ENCODE data around the gene EFCAB6. TPM values are rescaled to one million over a fixed set of nuclear protein-coding genes. Genes with fewer than 3 reads are reported as not detected.
A peak's percentile ranks its signal among the peaks of the same experiment; 100 is the strongest.

The EFCAB6 gene
- total RNA-seq, 6 experiments from 2014 or later, result 0.29 to 1.5 (median 0.93) TPM

DNA sequence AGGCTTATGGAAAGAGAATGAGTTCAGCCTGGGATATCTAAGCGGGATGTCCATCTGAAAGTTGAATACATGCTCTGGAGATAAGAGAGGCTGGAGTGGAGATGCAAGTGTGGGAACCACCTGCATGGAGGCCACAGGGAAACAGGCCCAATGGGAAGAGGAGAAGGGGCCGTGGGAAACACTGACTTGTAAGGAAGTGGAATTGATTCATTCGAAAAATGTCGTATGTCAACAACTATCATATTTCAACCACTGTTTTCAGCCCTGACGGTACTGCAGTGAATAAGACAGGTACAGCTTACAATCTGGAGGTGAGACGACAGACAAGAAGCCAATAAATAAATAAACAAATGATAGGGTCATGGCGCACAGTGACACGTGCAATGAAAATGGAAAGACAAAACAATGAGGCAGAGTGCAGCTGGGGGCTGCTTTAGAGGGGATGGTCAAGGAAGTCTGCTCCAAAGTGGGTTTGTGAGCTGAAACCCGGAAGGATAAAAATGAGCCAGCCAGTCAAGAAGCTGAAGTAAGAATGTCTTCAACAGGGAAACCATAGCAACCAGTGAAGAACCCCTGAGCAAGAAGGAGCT is 35.9 kb downstream of the EFCAB6 start:
- ATAC-seq, result no peak
- 82% methylated on average over 8 of the region's 9 CpGs for WGBS (ENCODE audit: insufficient coverage, low coverage, low lambda C conversion rate, missing lambda C conversion rate)

DNA sequence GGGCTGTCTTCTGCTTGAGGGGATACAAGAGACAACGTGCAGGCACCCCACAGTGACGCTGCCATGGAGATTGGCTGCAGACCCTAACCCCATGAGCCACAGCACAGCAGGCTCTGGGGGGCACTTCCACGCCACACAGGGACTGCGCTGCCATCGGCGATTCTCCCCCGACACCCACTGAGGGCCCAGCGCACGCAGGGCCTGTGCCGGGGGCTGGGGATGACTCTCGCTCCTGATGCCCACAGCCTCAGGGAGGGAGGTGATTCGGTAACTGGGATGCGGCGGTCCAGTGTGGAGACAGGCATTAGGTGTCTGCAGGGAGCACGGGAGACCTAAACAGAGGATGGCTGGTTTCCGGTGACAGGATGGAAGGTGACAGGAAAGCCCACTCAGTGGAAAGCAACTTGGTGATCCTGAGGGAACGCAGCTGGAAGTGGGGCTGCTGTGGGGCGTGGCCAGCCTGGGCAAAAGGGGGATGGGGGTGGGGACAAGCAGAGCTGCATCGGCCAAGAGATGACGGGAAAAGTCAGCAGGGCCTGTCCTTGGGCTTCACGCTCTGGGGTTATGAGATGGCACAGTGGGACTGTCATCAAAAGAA is 37.7 kb downstream of the EFCAB6 start:
- H3K36me3 ChIP-seq, result no peaks in the 10 kb centered on the region
- intact Hi-C loops (cut with DNase I), result no loop called here
- TF ChIP-seq, protein P1, sequence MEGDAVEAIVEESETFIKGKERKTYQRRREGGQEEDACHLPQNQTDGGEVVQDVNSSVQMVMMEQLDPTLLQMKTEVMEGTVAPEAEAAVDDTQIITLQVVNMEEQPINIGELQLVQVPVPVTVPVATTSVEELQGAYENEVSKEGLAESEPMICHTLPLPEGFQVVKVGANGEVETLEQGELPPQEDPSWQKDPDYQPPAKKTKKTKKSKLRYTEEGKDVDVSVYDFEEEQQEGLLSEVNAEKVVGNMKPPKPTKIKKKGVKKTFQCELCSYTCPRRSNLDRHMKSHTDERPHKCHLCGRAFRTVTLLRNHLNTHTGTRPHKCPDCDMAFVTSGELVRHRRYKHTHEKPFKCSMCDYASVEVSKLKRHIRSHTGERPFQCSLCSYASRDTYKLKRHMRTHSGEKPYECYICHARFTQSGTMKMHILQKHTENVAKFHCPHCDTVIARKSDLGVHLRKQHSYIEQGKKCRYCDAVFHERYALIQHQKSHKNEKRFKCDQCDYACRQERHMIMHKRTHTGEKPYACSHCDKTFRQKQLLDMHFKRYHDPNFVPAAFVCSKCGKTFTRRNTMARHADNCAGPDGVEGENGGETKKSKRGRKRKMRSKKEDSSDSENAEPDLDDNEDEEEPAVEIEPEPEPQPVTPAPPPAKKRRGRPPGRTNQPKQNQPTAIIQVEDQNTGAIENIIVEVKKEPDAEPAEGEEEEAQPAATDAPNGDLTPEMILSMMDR (IDR thresholded peaks at IDR 0.05), result no peak
- no peak for TF ChIP-seq POLR2A (IDR thresholded peaks at IDR 0.05)
- DNase-seq, result no peak
- H3K4me3 ChIP-seq, result no peak overlapping the region
- H3K4me1 ChIP-seq, result no peaks in the 10 kb centered on the region
- no peaks in the 10 kb centered on the region for H3K27me3 ChIP-seq
- H3K9me3 ChIP-seq, result no peaks in the 10 kb centered on the region
- peak in 1 of 4 donors; percentile 41 for ATAC-seq
- no peak overlapping the region for H3K27ac ChIP-seq
- WGBS (ENCODE audit: insufficient coverage, low coverage, low lambda C conversion rate, missing lambda C conversion rate), result 84% methylated on average over 10 of the region's 21 CpGs

More for the DNA sequence above, 35.9 kb downstream of the EFCAB6 start:
- H3K36me3 ChIP-seq, result no peaks in the 10 kb centered on the region
- intact Hi-C loops (cut with DNase I), result no loop called here
- H3K4me1 ChIP-seq, result no peaks in the 10 kb centered on the region
- H3K9me3 ChIP-seq, result no peaks in the 10 kb centered on the region
- DNase-seq, result no peak
- no peak for TF ChIP-seq POLR2A (IDR thresholded peaks at IDR 0.05)
- TF ChIP-seq, protein P1 (IDR thresholded peaks at IDR 0.05), result no peak
- H3K27me3 ChIP-seq, result no peaks in the 10 kb centered on the region
- H3K4me3 ChIP-seq, result no peak overlapping the region
- H3K27ac ChIP-seq, result no peak overlapping the region

DNA sequence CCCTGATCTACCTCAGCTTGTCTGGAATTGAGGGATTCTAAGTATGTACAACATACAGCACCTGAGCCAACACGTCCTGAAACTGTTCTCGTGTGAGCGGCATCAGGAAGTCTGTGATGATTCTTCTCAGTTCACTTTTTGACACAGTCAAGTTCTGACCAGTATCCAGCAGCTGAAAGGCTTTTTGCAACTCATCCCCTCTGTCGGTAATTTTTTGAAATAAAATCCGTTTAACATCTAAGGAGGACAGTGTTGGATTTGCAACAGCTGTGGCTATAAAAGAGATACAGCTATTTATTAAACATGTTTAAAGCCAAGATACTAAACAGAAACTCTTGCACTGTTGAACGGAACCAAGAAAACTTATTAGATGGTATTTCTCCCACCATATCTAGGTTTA is 39.3 kb downstream of the EFCAB6 start:
- Histone ChIP-seq H3K27ac (no peak overlapping the region), H3K36me3 (no peaks in the 10 kb centered on the region), H3K27me3 (no peaks in the 10 kb centered on the region), H3K4me1 (no peaks in the 10 kb centered on the region), H3K4me3 (no peak overlapping the region), H3K9me3 (no peaks in the 10 kb centered on the region)
- intact Hi-C loops (cut with DNase I), result no loop called here
- ATAC-seq (no peak), DNase-seq (no peak)
- TF ChIP-seq, protein P1 (IDR thresholded peaks at IDR 0.05), result no peak
- TF ChIP-seq POLR2A (IDR thresholded peaks at IDR 0.05), result no peak
- 88% methylated on average over 4 of the region's 6 CpGs for WGBS (ENCODE audit: insufficient coverage, low coverage, low lambda C conversion rate, missing lambda C conversion rate)

DNA sequence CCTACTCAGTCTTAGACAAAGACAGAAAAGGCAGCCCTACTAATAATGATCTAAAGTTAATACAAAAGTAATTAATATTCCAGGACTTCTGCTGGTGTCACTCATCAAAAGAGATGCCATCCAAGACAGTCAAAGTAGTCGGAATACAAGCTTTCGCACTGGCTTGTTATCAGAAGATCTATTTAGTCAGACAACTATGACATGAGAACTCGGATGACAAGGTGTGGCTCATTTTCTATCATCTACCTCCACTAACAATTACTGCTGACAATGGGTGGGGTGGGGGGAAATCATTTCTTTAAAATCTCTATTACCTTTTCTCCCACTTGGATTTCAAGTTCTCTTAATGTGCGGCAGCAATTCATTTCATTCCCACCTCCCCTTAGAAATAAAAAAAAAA is 56.7 kb downstream of the EFCAB6 start:
- no peaks in the 10 kb centered on the region for H3K9me3 ChIP-seq
- no peak overlapping the region for H3K27ac ChIP-seq
- no peaks in the 10 kb centered on the region for H3K27me3 ChIP-seq
- intact Hi-C loops (cut with DNase I), result no loop called here
- no peak for ATAC-seq
- no peak for DNase-seq
- no peak for TF ChIP-seq POLR2A (IDR thresholded peaks at IDR 0.05)
- TF ChIP-seq, protein P1 (IDR thresholded peaks at IDR 0.05), result no peak
- no peaks in the 10 kb centered on the region for H3K4me1 ChIP-seq
- H3K4me3 ChIP-seq, result no peak overlapping the region
- H3K36me3 ChIP-seq, result no peaks in the 10 kb centered on the region
- 78% methylated on average over 4 of the region's 4 CpGs for WGBS (ENCODE audit: insufficient coverage, low coverage, low lambda C conversion rate, missing lambda C conversion rate)

Data from right lobe of liver (tissue), 6 donors.